ENCODE measurements around the gene SMAD3.

SMAD3 gene

GRCh38 chr15:67133026-67133425 lies 67.6 kb downstream of the SMAD3 start:
- DNase-seq = no peak

GRCh38 chr15:67133738-67134066 lies 68.3 kb downstream of the SMAD3 start:
- DNase-seq = no peak

- DNase-seq = no peak
Observed at GRCh38 chr15:67134067-67134838, 68.9 kb downstream of the SMAD3 start.

- DNase-seq = no peak
Observed at GRCh38 chr15:67134871-67135492, 69.6 kb downstream of the SMAD3 start.

DNA sequence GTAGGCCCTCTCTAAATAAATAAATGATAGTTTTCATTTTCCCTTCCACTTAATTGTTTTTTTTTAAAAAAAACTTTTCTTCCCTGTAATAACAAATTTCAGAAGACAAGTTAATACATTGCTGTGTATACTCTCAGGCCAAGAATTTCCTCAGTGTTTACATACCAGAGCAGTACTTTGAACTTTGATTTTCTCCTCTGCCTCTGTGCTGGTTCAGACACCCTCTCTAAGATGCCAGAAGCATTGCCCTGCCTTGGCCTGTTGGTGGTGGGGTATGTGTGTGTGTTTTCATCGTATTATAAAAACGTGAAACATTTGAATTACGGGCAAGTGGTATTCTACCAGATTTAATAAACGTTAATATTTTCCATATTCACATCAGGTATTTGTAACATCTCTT lies 70.1 kb downstream of the SMAD3 start:
- DNase-seq = no peak

GRCh38 chr15:67136802-67137201 lies 71.4 kb downstream of the SMAD3 start:
- DNase-seq = no peak

DNA sequence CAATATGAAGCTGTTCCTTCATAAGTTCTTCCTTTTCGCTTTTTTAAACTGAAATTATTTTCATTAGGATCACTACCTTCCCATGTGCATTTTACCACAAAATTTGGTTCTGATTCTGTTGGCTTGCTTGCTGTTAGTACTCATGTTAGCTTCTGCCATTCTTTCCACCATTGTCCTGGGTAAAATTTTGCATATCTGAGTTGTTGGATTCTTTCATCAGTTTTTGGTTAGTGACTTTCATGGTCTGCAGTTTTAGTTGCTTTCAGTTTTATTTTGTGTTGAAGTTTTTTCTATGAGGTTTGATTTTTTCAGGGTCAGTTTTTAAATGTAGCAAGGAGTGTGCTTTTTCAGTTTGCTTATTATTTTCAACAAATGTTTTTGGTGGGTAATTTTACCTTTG lies 71.9 kb downstream of the SMAD3 start:
- no peak for DNase-seq

GRCh38 chr15:67137951-67138848 lies 72.8 kb downstream of the SMAD3 start:
- DNase-seq = no peak

DNA sequence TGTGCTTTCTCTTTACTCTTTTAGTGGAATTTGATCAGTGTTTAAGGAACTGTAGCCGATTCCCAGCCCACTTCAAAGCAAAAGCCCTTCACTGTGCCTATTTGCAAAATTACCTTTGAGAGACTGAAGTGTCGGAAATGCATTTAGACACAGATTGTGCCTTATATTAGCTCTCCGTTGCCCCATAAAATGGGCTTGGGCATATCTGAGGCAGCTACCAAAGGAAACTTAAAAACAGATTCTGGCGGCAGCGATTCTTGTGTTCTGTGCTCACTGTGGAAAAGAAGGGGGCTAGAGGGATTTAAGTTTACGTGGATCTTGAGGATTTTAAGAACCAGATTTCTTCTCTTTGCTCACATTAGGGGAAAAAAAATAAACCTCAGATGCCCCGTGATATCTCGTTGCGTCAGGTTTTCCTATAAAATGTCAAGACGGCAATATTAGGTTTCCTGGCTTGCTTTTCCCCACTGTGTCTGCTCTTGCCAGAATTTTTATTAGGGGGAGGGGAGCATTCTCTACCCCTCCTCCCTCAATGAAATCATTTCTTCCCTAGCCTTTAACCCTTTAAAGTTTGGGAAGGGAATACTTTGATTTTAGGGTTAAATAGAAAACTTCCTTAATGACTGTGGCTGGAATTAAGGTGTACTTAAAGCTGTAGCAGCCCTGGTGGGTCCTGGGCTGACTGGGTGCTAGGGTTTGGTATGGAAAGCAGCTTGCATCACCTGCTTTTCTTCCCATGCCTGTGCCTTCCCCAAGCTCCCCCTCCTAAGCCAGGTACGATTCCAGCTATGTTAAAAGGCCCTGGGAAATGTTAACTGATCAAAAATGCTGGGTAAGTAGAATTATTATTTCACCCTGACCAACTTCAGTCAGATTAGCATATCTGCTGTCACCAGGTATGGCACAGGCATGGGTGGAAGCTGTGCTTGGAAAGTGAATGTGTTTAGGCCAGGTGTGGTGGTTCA lies 73.8 kb downstream of the SMAD3 start:
- no peak for DNase-seq

DNA sequence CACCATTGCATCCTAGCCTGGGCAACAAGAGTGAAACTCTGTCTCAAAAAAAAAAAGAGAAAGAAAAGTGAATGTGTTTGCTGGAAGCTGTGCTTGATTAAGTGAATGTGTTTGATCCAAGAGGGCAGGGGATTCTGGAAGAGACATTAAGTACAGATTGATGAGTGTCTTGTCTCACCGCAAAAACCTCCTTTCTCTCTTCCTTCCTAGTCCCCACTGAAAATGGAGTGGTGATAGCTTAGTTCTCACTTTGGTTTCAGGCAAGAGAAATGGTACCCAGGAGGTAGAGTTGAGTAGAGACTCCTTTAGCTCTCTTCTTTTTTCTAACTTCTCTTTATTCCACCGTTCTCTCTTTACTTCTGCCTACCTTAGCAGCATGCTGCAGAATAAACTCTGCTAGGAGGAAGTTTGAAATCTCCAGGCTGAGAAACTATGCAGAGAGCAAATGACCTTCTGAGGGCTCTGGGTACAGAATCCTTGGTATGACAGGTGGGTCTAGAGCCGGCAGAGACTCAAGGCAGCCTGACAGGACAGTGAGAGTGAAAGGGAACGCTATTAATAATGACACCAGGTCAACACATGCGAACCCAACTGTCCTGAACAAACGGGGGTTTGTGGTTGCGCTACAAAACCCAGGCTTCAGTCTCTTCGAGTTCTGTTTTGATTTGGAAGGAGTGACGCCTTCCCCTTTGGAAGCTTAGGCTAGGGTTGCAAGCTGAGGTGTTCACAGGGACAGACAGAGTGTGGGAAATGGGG lies 74.9 kb downstream of the SMAD3 start:
- no peak for DNase-seq

- no peak for DNase-seq
Observed at GRCh38 chr15:67142092-67142766, 76.8 kb downstream of the SMAD3 start.

DNA sequence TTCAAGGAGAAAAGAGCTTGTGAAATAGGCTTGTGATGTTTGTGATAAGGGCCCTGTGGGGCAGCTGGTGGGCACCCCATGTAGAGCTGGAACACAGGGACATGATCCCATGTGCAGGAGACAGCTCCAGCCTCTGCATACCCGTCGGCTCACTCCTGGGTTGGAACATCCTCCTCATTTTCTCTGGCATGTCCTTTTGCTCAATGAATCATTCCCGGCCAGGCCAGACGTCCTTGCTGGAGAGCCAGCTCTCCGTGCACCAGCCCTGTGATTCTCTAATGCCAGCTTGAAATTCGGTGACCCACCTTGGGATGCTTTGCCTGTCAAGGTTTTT lies 77.3 kb downstream of the SMAD3 start:
- no peak for DNase-seq

- no peak for DNase-seq
Observed at GRCh38 chr15:67143646-67144045, 78.2 kb downstream of the SMAD3 start.

DNA sequence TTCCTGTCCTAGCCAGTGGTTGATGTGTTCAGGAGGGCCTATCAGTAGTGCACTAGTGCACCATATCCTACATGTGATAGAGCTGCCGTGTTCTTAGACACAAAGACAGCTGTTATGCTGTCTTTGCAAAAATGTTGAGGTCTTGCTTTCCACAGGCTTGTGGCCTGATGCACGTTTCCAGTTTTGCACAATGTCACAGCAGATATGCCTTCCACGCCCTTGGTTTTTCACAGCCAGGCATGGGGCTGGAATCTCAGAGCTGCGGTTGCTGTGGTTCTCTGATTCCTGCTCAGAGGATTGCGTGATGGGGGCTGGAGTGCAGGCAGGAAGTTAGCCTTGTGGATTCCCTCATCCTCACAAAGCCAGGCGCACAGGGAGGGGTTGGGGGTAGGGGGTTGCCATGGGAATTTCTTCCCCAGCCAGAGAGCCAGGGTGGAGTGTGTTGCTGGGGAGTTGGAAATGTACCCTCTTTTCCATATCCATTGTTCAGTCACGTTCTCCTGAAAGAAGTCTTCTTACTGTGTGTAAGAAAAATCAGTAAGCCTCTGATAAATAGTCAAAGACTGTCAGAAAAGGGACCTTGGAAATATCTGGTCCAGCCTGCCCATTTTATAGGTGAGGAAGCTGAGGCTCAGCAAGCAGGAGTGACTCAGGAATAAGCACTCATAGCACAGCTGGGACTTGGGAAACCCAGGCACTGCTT lies 79.4 kb downstream of the SMAD3 start:
- no peak for DNase-seq

DNA sequence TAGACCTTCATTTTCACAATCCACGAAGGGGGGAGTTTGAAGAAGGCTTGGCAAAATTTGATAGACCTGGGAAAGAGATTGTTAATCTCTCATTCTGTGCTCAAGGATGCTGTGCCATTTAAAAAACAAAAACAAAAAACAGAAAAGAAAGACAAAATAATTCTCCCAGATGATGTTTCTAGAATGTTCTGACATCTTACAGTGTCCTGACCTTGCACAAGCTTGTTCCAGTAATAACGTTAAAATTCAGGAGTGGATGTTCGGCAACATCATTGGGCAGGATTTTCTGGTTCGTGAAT lies 79.9 kb downstream of the SMAD3 start:
- no peak for DNase-seq

DNA sequence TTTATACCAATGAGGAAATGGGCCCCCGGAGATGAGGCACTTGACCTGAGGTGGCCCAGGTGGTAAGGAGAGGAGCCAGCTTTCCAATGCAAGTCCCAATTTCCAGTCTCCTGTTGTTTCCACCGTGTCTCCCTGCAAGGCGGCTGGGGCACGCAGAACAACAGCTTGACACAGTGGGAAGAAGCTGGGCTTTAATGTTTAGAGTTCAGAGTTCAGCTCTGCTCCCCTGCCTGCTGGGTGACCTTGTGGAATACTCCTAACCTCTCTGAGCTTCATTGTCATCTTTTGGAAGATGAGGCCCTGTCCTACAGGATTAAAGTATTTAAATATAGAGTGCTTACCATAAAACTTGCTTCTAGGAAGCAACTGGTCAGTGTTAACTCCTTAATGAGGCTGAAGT lies 80.3 kb downstream of the SMAD3 start:
- DNase-seq = no peak

DNA sequence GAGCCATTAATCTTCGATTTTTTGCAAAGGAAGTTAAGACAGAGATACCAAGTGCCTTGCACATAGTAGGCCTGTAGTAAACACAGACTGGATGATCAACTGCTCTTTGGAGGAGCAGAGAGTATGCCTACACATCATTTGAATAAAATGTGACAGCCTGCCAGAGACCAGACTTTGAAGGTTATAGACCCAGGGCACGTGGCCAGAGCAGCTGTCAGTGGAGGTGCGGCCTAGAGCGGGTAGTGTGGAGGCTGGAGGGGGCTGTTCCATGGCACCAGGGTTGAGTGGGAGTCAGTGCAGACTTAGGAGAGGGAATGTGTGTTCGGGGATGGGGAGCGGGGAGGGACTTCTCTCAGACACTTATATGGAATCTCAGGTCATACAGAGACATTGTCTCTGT lies 80.8 kb downstream of the SMAD3 start:
- no peak for DNase-seq

- no peak for DNase-seq
Observed at GRCh38 chr15:67146875-67147381, 81.5 kb downstream of the SMAD3 start.

- no peak for DNase-seq
Observed at GRCh38 chr15:67147396-67147949, 82.1 kb downstream of the SMAD3 start.

- DNase-seq = no peak
Observed at GRCh38 chr15:67148196-67148701, 82.8 kb downstream of the SMAD3 start.
